ENCODE data around the gene CSF1.
"Not testable (repeated sequence)": the region's sequence is repeated elsewhere in the genome, so short reads cannot be mapped to it uniquely, and the experiment has no call there.

The CSF1 gene, protein sequence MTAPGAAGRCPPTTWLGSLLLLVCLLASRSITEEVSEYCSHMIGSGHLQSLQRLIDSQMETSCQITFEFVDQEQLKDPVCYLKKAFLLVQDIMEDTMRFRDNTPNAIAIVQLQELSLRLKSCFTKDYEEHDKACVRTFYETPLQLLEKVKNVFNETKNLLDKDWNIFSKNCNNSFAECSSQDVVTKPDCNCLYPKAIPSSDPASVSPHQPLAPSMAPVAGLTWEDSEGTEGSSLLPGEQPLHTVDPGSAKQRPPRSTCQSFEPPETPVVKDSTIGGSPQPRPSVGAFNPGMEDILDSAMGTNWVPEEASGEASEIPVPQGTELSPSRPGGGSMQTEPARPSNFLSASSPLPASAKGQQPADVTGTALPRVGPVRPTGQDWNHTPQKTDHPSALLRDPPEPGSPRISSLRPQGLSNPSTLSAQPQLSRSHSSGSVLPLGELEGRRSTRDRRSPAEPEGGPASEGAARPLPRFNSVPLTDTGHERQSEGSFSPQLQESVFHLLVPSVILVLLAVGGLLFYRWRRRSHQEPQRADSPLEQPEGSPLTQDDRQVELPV

DNA sequence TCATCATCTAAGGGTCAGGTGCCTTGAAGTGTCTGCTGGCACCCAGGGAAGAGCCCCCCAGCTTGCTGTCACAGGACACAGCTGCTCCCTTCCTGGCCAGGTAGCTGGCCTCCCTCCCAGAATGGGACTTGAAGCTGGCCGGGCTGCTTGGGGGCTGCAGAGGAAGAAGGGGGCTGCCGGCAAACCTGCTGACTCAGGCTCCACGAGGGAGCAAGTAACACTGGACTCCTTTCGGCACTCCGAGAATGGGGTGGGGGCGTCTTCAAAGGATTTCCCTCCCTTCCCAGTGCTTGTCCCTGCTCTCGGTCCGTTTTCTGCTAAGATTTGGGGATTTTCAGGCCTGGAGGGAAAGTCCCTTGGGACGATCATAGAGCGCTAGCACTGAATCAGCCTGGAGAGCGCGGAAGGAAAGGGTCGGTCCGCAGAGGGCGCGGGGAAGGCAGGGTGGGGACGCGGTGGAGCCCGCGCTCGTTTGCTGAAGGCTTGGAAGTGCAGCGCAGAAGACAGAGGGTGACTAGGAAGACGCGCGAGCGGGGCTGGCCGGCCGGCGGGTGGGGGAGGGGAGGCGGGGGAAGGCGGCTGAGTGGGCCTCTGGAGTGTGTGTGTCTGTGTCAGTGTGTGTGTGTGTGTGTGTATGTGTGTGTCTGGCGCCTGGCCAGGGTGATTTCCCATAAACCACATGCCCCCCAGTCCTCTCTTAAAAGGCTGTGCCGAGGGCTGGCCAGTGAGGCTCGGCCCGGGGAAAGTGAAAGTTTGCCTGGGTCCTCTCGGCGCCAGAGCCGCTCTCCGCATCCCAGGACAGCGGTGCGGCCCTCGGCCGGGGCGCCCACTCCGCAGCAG lies at the start of gene CSF1:
CSF1 (plus strand) TSS at position 727 of the 840 bp plus-strand sequence. CDS start 175 bp downstream, outside the sequence.
- DNase-seq (ENCODE audit: low read depth in 2 of 2) = peak; percentile 62 to 73

DNA sequence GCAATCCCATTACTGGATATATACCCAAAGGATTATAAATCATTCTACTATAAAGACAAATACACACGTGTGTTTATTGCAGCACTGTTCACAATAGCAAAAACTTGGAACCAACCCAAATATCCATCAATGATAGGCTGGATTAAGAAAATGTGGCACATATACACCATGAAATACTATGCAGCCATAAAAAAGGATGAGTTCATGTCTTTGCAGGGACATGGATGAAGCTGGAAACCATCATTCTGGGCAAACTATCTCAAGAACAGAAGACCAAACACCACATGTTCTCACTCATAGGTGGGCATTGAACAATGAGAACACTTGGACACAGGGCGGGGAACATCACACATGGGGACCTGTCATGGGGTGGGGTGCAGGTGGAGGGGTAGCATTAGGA lies 49.0 kb upstream of the CSF1 start:
- DNase-seq (ENCODE audit: low read depth in 2 of 2) = not testable (repeated sequence)

DNA sequence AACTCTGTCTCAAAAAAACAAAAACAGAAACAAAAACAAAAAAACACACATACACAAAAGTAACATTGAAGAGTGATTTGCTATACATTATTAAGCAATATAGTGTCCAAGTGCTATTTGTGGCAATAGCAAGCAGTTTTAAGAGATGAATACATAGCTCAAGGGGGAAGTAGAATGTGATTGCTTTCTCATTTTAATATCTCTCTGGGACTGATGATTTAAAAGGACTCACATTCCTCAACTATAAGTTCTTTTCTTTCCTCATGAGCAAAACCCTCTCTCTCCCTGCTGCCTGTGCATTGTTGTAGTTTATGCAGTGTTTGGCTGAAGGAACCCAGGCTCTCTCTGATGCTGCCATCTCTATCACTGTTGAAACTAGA lies 47.0 kb upstream of the CSF1 start:
- no peak for DNase-seq (ENCODE audit: low read depth in 2 of 2)

DNA sequence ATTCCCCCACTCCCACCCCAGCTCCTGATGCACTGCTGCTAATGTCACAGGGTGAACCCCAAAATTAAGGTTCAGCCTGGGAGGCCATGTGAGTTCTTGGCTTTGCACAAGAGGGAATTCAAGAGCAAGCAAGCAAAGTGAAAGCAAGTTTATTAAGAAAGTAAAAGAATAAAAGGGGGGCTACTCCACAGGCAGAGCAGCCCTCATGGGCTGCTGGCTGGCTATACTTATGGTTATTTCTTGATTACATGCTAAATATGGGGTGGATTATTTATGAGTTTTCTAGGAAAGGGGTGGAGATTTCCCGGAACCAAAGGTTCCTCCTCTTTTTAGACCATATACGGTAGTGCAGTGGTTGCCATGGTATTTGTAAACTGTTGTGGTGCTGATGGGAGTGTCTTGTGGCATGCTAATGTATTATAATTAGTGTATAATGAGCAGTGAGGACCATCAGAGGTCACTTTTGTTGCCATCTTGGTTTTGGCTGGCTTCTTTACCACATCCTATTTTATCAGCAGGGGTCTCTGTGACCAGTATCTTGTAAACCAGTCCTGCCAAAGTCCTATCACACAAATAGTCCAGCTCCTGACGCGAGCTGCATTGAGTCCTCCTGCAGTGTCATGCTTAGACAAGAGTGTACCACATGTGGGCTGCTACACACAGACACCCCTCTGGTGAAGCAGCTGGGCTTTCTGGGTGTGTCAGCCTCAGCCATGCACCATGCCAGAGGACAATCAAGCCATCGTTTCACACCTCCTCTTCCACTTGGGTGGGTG lies 46.4 kb upstream of the CSF1 start:
- no peak for DNase-seq (ENCODE audit: low read depth in 2 of 2)

DNA sequence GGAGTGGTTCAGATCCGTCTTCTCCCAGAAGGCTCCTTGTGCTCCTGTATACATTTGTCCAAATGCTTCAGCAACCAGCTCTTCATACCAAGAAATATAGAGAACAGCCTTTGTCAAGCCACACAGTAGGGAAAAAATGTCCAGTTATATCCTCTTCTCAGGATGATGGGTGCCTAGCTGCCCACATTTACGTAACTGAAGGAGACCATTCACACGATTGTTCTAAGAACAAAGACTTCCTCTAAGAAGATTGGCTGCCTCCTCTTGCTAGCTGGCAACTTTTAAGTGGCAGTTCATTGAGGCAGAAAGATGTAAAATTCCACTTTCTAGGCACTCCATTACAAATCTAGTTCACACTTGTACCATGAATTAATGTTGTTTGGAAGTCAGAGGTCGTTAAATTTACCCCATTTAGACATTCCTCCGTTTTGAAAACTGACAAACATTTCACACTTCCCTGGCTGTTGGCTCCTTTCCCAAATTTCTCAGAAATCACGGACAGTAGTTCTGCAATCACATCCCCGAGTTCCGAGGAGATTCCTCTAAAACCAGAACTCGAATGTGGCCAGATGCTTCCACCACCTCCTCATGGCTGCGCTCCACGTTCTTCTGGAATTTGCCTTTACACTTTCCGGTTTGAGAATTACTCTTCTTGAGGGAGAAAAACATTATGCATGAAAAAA lies 45.6 kb upstream of the CSF1 start:
- DNase-seq (ENCODE audit: low read depth in 2 of 2) = no peak

DNA sequence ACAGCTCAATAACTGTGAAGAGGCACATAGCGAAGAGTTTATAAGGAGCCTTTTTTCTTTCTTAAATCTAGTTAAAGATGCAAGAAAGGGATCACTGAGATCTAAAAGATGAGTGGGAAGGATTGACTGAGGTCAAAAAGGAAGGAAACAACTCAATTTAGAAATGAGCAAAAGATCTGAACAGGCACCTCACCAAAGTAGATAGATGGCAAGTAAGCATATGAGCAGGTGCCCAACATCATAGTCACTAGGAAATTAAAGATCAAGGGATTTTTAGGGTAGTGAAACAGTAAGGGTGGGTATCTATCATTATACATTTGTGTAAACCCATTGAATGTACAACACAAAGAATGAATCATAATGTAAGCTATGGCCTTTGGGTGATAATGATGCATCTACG lies 44.6 kb upstream of the CSF1 start:
- no peak for DNase-seq (ENCODE audit: low read depth in 2 of 2)

DNA sequence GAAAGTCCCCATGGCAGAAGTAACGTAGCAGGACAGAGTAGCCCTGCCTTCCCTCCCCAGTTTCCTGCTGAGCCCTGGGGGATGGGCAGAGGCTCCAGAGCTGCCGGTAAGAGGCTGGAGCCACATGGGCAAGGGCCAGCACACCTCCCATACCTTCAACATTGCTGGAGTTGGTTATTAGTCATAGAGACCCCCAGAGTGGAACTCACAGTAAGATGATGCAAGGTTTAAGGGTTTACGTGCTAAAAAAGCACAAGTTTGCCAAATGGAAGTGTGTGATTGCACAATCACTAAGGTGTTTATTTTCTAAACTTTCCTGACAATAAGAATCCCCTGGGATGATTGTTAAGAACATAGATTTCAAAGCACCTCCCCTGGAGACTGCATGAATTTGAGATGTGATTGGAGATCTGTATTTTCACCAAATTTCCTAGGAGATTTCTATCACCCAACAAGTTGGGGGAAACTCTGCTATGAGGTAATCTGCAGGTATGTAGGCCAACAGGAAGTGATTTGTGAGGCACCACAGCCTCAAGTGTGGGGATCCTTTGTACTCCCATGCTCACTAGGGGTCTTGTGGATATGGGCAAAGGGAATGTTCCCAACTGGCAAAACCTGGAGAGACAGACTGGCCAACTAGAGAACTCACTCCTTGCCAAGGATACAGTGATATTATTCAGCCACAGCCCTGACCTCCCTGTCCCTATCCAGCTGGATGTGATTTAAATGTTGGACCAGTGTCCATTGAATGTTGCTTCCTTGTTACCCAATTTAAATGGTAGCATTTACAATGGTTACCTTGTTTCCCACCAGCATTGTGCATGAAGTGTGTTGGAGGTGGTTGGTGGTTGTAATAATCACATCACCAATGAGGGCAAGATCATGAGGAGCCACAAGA lies 37.1 kb upstream of the CSF1 start:
- no peak for DNase-seq (ENCODE audit: low read depth in 2 of 2)

DNA sequence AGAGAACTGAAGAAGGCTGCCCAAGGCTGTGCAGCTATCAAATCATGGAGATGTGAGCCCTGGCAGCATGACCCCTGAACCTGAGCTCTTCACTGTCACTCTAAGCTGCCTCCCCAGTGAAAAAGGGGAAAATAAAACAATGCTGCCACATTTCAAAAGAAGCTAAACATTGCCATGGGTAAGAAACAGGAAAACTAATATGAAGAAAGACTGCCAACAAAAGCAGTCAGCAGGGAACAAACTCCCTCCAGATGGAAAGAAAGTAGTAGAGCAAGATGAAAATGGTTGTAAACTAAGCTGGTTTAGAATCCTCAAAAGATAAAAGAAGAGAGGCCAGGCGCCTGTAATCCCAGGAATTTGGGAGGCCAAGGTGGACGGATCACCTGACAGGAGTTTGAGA lies 36.2 kb upstream of the CSF1 start:
- no peak for DNase-seq (ENCODE audit: low read depth in 2 of 2)

DNA sequence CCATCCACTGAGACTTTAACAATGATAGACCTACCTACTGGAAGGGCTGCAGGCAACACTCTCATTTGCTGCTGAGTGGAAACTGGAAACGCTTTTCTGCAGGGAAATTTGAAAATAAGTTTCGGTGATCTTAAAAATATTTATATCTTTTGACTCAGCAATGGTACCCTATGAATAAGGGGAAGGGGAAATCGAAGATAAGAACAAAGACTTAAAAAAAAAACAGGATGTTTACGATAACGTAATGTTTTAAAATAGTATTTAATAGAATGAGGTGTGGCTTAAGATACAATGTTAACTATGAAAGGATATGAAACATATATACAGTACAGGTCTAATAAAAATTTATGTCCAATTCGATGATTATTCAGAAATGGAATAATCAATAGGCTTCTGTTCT lies 34.8 kb upstream of the CSF1 start:
- DNase-seq (ENCODE audit: low read depth in 2 of 2) = no peak

DNA sequence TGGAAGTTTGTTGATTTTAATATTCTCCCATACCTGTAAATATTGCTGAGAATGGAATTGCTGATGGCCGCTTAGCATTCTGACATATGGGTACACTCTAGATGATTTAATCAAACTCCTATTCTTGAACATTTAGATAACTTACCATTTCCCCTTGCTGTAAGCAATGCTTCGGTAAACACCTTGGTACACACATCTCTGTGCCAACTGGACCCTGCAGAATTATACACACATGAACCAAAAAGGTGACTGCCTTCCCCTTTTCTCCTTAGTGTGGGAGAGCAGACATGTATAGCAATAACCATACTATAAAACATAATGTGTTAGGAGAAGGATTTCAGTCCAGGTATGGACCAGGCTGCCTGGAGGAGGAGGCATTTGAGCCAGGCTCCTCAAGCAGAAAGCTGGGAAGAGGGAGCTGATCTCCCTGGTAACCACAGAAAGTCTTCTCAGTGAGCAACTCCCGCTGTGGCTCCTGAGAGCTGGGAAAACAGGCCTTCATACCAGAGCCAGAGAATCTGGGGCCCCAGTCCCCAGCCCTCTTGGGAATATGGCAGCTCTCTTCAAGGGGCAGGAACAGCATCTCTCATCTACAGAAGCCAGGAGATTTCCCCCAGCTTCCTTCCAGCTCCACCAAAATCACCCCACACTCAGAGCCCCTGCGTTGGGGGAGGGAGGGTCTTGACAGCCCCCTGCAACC lies 33.9 kb upstream of the CSF1 start:
- DNase-seq (ENCODE audit: low read depth in 2 of 2) = no peak

DNA sequence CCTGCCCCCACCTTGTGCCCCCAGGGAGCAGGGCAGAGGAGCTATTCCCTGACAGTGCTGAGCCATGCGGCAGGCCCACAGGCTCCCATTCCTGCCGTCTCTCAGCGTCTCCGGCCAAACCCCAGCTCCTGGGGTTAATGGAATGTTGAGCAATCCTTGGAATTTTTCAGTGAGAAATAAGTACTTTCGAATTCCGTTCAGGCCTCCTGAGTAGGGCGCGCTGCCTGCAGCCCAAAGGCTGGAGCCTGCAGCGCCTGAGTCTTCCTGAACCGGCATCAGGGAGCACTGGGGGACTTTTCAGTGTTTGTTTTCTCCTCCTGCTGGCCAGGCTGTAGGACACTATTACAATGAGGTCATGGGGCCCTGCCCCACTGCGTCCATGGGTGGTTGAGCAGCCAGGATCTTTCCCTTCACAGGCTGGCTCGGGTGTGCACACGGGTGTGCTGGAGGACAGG lies 33.3 kb upstream of the CSF1 start:
- no peak for DNase-seq (ENCODE audit: low read depth in 2 of 2)

DNA sequence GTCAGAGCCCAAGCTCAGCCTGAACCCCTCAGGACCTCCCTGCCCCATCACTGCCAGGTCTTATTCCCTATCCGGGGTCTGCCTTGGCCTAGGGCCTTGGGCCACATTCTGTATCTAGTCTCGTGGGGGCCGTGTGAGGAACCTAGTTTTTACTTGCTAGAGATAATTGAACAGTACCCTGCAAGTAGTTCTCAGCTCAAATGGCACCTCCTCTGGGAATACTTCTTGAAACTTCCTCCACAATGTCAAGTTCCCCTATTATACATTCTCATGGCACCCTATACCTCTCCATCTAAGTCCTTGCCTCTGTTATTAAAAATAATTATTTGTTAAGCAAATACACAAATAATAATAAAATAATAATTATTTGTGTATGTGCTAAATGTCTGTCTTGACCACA lies 32.9 kb upstream of the CSF1 start:
- no peak for DNase-seq (ENCODE audit: low read depth in 2 of 2)

DNA sequence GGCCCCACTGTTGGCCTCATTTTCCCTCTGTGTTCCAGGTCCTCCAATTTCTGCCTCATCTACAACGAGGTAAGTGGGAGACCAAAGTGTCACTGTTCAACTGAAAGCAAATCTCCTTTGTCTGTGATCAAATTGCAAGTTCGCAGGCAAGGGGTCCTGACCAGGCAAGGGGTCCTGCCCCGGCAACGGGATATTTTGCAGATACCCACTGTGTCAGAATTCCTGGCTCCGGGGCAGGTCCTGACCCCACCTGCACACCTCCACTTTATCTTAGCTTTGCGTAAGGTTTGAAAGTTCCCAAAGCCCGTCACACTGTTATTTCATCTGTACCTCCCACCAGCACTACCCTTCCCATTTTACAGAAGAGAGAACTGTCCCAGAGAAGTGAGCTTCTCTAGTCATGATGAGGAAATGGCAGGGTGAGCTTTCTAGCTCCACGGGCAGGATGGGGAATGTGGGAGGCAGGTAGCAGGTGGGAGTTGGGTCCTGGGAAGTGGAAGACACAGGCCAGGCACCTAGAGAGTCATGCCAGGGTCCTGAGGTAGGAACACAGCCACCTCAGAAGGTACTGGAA lies 32.0 kb upstream of the CSF1 start:
- DNase-seq (ENCODE audit: low read depth in 2 of 2) = no peak

DNA sequence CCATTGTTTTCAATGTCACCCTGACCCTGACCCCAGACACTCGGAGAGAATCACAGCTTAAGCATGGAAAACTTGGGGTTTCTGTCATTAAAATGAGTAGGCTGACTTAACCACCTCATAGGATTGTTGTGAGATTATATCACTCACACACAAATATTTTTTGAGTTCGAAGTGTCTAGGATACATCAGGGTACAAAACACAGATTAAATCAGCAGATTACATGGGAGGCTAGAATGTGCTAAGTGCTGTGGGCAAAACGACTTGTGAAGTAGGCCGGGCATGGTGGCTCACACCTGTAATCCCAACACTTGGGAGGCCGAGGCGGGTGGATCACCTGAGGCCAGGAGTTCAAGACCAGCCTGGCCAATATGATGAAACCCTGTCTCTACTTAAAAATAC lies 31.3 kb upstream of the CSF1 start:
- not testable (repeated sequence) for DNase-seq (ENCODE audit: low read depth in 2 of 2)

DNA sequence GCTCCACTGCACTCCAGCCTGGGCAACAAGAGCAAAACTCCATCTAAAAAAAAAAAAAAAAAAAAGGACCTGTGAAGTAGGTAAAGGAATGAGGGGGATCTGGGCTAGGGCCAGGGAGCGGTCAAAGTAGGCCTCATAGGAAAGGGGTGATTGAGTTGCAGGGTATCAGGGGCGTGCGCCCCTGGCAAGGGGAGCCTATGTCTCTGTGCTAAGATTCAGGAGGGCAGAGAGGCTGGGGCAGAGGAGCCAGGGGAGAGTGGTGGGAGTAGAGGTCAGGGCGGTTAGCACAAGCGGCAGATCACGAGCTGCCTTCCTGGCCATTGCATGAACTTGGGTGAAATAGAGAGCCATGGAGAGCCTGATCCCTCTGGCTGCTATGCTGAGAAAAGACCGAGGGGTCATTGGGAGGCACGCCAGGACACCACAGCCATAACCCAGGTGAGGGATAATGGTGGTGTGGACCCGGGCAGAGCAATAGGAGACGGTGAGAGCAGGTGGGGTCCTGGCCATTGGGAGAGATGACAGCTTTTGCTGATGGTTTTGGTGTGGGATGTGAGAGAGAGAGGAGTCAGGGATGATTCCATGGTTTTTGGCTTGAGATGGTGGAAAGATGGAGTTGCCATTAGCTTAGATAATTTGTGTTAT lies 30.6 kb upstream of the CSF1 start:
- DNase-seq (ENCODE audit: low read depth in 2 of 2) = no peak

DNA sequence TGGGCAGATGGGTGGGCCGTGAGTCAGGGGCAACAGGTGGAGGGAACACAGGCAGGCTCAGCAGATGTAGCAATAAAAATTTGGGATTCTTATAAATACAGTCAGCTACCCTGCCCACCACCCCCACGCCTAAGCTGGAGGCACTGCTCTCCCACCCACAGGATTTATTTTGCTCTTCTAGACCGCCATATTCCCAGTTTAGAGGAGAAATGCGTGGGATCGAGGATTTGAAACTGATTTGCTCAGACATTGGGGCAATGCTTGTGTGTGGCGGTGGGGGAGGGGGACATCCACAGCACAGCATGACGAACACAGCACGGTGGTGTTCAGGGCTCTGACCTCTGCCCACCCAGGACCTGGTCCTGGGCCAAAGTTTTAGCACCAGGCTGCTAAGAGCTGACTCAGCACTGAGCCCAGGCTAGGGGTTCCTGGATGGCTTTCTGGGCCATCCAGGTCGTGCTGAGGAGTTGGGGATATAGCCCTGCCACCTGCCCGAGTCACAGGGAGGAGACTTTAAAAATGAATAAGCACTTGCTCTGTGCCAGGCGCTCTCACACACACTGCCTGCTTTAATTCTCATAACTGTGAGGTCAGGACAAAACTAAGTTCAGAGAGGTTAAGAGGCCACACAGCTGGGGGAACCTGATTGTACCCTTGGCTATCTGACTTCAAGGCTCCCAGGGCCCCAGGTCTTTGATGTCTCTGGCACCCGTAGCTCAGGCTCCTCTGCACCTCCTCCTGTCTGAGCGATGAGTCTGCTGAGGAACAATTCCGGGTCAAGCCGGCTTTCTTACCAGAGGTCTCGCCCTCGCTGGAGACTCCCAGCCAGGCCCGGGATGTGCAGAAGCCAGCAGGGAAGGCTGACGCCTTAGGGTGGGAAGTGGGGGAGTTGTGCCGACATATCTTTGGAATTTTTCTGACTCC lies 29.4 kb upstream of the CSF1 start:
- DNase-seq (ENCODE audit: low read depth in 2 of 2) = no peak

DNA sequence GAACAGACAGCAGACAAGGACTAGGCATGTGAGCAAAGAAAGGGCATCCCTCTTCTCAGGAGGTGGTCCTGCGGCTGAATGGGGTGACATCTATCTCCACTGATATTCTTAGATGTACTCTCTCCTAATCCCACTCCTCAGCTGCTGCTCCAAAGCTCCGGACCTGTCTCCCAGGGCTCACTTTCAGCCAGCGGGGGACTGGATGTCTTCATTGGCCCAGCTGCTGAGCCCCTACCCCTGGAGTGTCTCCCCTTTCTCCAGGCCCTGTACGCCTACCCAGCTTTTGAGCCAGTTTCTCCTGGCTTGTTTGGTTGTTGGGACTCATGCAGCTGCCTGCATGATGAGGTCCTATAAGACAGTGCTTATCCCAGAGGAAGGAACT lies 28.8 kb upstream of the CSF1 start:
- DNase-seq (ENCODE audit: low read depth in 2 of 2) = no peak
